Mucosa of descending colon (tissue), 3 donors: ENCODE results near the gene TACC2. TPM values are rescaled to one million over a fixed set of nuclear protein-coding genes. Genes with fewer than 3 reads are reported as not detected.

ENCODE experiments used
- ATAC-seq: fragments of 200-7000 bp; cut with Tn5 transposase; one replicate; pipeline ENCODE4 v1.9.1; 2020; ENCODE audit warnings: mild to moderate bottlenecking, moderate library complexity
- DNase-seq, 3 donors: peaks; one replicate each; pipeline ENCODE4 v3.0.0-alpha.2; 2020
- H3K36me3 ChIP-seq: fragments of 200-600 bp; one replicate; pipeline ENCODE4 v1.8.0; 2021; ENCODE audit warnings: low read depth, mild to moderate bottlenecking
- H3K4me1 ChIP-seq: fragments of 200-600 bp; one replicate; pipeline ENCODE4 v1.8.0; 2021; ENCODE audit warnings: low read depth, mild to moderate bottlenecking
- H3K4me3 ChIP-seq: fragments of 200-600 bp; one replicate; pipeline ENCODE4 v1.8.0; 2021; ENCODE audit warnings: mild to moderate bottlenecking
- H3K9me3 ChIP-seq: fragments of 200-600 bp; one replicate; pipeline ENCODE4 v1.8.0; 2021; ENCODE audit warnings: mild to moderate bottlenecking
- CTCF ChIP-seq: fragments of 200-600 bp; IDR thresholded peaks from one replicate; pipeline ENCODE4 v1.8.0; 2022; ENCODE audit warnings: antibody characterized with exemption, mild to moderate bottlenecking
- intact Hi-C, 2 donors: fragments of 100-400 bp; cut with DNase I in 1 of 2; cut with micrococcal nuclease in 1 of 2; formaldehyde crosslinking; loops; one replicate each; pipeline versions ENCODE4 v1.11.0 to v1.11.1; 2022; cut with DNase I, micrococcal nuclease
- total RNA-seq, 3 donors: library from RNA; stranded (reverse); fragmentation: NEBNext Ultra II Directional in 2 of 3; extraction: Animal tissue kit (Norgen Biotek cat#: 25700) in 2 of 3; gene quantifications; one replicate each; pipeline versions ENCODE4 v1.2.1 to v1.2.4, GENCODE V29; 2021 to 2023
- donor health status: DM: no; HTN: no; CAD: no; lungs with moderate emphysema.
- donor health status: DM: no; HTN: no; CAD: no.
- donor health status: DM: no; HTN: yes; CAD: no.

The TACC2 gene
- total RNA-seq, 3 donors from 2014 or later: 97.5 to 170 (median 133) TPM

- no peaks in the 10 kb centered on the region for H3K9me3 ChIP-seq
- H3K4me1 ChIP-seq: no peaks in the 10 kb centered on the region
- intact Hi-C loops: no loop called here
- TF ChIP-seq CTCF: no peak
- H3K36me3 ChIP-seq: no peaks in the 10 kb centered on the region
- H3K4me3 ChIP-seq: no peak overlapping the region
- DNase-seq (no peak), ATAC-seq (no peak)
Measured at GRCh38 chr10:121949049-121949448, 39.9 kb upstream of the TACC2 start.

DNA sequence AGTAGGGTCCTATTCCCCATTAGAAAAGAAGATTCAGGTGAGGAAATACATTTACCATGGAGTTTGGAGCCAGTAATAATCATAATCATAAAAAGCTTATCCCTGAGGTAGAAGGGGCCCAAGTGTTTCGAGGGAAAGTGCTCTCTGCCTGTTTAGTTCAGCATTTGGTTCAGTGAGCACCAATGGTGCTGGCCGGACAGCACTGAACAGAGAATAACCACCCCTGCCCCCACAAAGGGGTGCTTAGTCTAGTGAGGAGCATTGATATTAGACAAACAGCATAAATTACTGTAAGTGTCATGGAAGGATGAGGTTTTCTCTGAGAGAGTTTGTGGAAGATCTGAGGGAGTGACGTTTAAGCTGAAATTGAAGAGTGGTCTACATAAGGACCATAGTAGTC is 39.5 kb upstream of the TACC2 start:
- no peak for DNase-seq
- Histone ChIP-seq H3K4me3 (no peak overlapping the region), H3K36me3 (no peaks in the 10 kb centered on the region), H3K9me3 (no peaks in the 10 kb centered on the region), H3K4me1 (no peaks in the 10 kb centered on the region)
- no peak for ATAC-seq
- intact Hi-C loops: no loop called here
- TF ChIP-seq CTCF: no peak

GRCh38 chr10:121952226-121952625 is 36.7 kb upstream of the TACC2 start:
- H3K9me3 ChIP-seq: no peaks in the 10 kb centered on the region
- intact Hi-C loops: no loop called here

GRCh38 chr10:121956111-121957061 is 32.6 kb upstream of the TACC2 start:
- no peak for TF ChIP-seq CTCF
- intact Hi-C loops: no loop called here
- Histone ChIP-seq H3K36me3 (peaks cover 4% of the 10 kb centered on the region), H3K4me1 (no peaks in the 10 kb centered on the region), H3K9me3 (no peaks in the 10 kb centered on the region), H3K4me3 (no peak overlapping the region)
- DNase-seq: no peak
- ATAC-seq: no peak

More at GRCh38 chr10:121952226-121952625, 36.7 kb upstream of the TACC2 start:
- DNase-seq: no peak
- no peak for TF ChIP-seq CTCF
- Histone ChIP-seq H3K4me1 (no peaks in the 10 kb centered on the region), H3K36me3 (peaks cover 4% of the 10 kb centered on the region), H3K4me3 (no peak overlapping the region)
- no peak for ATAC-seq

GRCh38 chr10:121959671-121960070 is 29.3 kb upstream of the TACC2 start:
- intact Hi-C loops: no loop called here
- ATAC-seq: no peak
- no peak for DNase-seq
- no peaks in the 10 kb centered on the region for H3K9me3 ChIP-seq
- peaks cover 4% of the 10 kb centered on the region for H3K36me3 ChIP-seq
- TF ChIP-seq CTCF: no peak
- no peak overlapping the region for H3K4me3 ChIP-seq
- no peaks in the 10 kb centered on the region for H3K4me1 ChIP-seq
